WTC11 (cell line): ENCODE results near the gene PRUNE2.

Experiments used
- CTCF ChIP-seq: fragments of 200-600 bp; IDR thresholded peaks from 2 replicates; pipeline ENCODE4 v1.8.0; 2022; ENCODE audit warnings: antibody characterized with exemption
- ZNF263 ChIP-seq: sonication (generic); formaldehyde crosslinking; IDR thresholded peaks from 2 replicates; pipeline ENCODE4 v1.8.1; 2022; ENCODE audit warnings: low read depth, mild to moderate bottlenecking, moderate library complexity, missing genetic modification reagents

DNA sequence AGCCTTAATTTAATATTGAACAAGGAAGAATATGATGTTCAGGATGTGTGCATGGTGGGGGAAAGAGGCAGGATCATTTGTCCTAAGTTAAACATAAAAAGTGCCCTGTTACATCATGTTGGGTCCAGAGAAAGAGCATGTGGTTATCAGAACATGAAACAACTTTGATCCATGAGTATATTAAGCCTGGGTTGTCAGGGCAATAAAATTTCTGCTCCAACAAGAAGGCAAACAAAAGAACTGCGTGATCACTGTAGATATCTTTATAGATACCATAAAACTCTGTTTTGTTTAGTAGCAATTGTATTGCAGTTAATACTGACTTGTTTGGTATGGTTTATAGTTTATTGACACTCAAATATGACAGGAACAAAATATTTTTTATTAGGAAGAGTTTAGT, 106.4 kb downstream of the PRUNE2 start:
- no peak for TF ChIP-seq ZNF263 (CRISPR knock-in tag)
- TF ChIP-seq CTCF = no peak
